Activated CD4-positive, alpha-beta memory T cell treated with anti-CD3 and anti-CD28 coated beads for 36 hours (primary cell): ENCODE results near the gene CXCL6. TPM values are rescaled to one million over a fixed set of nuclear protein-coding genes. Genes with fewer than 3 reads are reported as not detected.

ENCODE experiments used
- CTCF ChIA-PET: fragments of 350-600 bp; sonication (Branson Sonifier 250); formaldehyde crosslinking; loops from one replicate; lab custom pipeline; 2021; ENCODE audit warnings: antibody characterized with exemption, inconsistent platforms; lab: Charles Lee
- POLR2A ChIA-PET: fragments of 350-600 bp; sonication (Branson Sonifier 250); formaldehyde crosslinking; loops from one replicate; lab custom pipeline; 2021; ENCODE audit warnings: antibody characterized with exemption; lab: Charles Lee
- DNase-seq: peaks from one replicate; pipeline ENCODE4 v3.0.0-alpha.2; 2020
- H3K27ac Mint-ChIP-seq: one replicate; pipeline ENCODE4 v1.8.0; 2021; ENCODE audit warnings: mixed read lengths
- H3K27me3 Mint-ChIP-seq: one replicate; pipeline ENCODE4 v1.8.0; 2021; ENCODE audit warnings: mixed read lengths
- H3K36me3 Mint-ChIP-seq: one replicate; pipeline ENCODE4 v1.8.0; 2021; ENCODE audit warnings: mixed read lengths
- H3K4me1 Mint-ChIP-seq: one replicate; pipeline ENCODE4 v1.8.0; 2021; ENCODE audit warnings: low read depth, mixed read lengths
- H3K4me3 Mint-ChIP-seq: one replicate; pipeline ENCODE4 v1.8.0; 2021; ENCODE audit warnings: mild to moderate bottlenecking, mixed read lengths
- H3K9me3 Mint-ChIP-seq: one replicate; pipeline ENCODE4 v1.8.0; 2021; ENCODE audit warnings: mixed read lengths
- intact Hi-C: fragments of 100-400 bp; cut with micrococcal nuclease; formaldehyde crosslinking; loops from one replicate; pipeline ENCODE4 v1.15.1; 2023
- total RNA-seq, 2 experiments: library from RNA; stranded (reverse); gene quantifications; one replicate each; pipeline ENCODE4 v1.2.3, GENCODE V29; 2021

Gene CXCL6
- total RNA-seq, 2 experiments from 2014 or later = not detected

DNA sequence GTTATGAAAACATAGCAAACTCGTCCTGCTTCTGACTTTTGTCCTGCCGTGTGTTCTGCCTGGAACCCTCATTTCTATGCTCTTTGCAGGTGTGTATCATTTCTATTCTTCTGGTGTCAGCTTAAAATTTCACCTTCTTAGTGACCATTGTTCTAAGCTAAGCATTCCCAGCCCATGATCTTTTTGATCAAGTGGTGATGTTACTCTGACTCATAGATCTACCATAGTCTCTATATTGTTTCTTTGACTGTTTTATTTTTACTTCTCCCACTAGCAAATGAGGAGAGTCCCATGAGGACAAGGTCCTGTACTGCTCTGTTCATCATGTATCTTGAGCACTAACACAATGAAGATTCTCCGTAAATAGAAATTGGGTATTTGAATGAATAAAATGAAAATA, 14.1 kb upstream of the CXCL6 start:
- intact Hi-C loops = no loop called here

DNA sequence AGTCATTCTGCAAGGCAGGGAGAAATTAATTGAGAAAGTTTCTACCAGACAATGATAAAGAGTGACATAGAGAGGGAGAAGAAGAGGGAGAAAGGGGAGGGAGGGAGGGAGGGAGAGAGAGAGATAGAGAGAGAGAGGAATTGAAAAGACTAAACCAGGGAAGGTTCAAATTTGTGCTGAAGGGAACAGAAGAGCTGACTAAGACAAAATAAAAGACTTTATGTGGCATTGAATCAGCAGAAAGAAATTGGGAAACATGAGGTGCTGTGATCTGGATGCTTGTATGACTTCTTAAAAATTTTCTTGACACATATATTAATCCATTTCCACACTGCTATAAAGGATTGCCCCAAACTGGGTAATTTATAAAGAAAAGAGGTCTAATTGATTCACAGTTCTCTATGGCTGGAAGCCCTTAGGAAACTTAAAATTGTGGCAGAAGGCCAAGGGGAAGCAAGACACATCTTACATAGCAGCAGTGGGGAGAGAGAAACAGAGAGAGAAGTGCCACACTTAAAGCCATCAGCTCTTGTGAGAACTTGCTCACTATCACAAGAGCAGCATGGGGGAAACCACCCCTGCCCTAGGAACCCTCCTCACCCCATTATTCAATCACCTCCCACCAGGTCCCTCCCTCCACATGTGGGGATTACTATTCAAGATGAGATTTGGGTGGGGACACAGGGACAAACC, 13.5 kb upstream of the CXCL6 start:
- no peaks in the 10 kb centered on the region for H3K27me3 Mint-ChIP-seq
- DNase-seq = no peak
- ChIA-PET POLR2A (no interaction called here), CTCF (no interaction called here)
- no peak overlapping the region for H3K4me3 Mint-ChIP-seq
- H3K27ac Mint-ChIP-seq = no peak overlapping the region
- no peaks in the 10 kb centered on the region for H3K36me3 Mint-ChIP-seq
- intact Hi-C loops = no loop called here
- no peaks in the 10 kb centered on the region for H3K9me3 Mint-ChIP-seq
- H3K4me1 Mint-ChIP-seq = no peaks in the 10 kb centered on the region

More for the DNA sequence above, 14.1 kb upstream of the CXCL6 start:
- Mint-ChIP-seq H3K36me3 (no peaks in the 10 kb centered on the region), H3K9me3 (no peaks in the 10 kb centered on the region), H3K27me3 (no peaks in the 10 kb centered on the region), H3K4me1 (no peaks in the 10 kb centered on the region), H3K27ac (no peak overlapping the region), H3K4me3 (no peak overlapping the region)
- ChIA-PET CTCF (no interaction called here), POLR2A (no interaction called here)
- no peak for DNase-seq

DNA sequence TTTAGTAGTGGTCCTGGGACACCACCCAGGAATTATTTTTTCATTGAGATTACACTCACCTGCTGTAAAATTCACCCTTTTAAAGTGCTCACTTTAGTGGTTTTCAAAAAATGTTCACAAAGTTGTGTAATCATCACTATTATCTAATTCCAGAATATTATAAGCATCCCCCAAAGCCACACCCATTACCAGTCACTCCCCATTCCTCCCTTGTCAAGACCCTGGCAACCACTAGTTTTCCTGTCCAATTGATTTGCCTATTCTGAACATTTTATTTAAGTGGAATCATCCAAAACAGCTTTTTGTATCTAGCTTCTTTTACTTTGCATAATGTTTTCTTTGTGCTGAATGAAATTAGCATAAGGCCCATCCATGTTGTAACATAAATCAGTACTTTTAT, 12.7 kb upstream of the CXCL6 start:
- H3K4me3 Mint-ChIP-seq = no peak overlapping the region
- DNase-seq = no peak
- ChIA-PET POLR2A (no interaction called here), CTCF (no interaction called here)
- intact Hi-C loops = no loop called here
- no peaks in the 10 kb centered on the region for H3K9me3 Mint-ChIP-seq
- no peaks in the 10 kb centered on the region for H3K36me3 Mint-ChIP-seq
- H3K4me1 Mint-ChIP-seq = no peaks in the 10 kb centered on the region
- no peak overlapping the region for H3K27ac Mint-ChIP-seq
- H3K27me3 Mint-ChIP-seq = no peaks in the 10 kb centered on the region

DNA sequence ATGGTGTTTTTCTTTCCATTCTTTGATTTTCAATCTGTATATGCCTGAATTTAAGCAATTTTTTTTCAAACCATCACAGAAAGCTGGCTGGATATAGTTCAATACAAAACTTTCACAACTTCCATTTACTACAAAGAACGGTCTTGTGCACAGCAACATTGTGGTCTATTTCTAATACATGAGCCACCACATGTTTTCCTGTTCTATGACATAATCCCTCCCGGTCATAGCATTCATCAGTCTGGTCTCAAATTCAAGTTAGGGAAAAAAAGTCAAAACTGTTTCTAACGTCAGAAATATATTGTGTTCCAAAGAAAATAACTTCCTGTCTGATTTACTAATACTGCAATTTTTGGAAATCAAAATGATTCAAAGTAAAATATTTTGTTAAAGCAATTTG, 7.5 kb upstream of the CXCL6 start:
- no peaks in the 10 kb centered on the region for H3K4me1 Mint-ChIP-seq
- POLR2A ChIA-PET = no interaction called here
- no peak overlapping the region for H3K4me3 Mint-ChIP-seq
- H3K27me3 Mint-ChIP-seq = no peaks in the 10 kb centered on the region
- no peak for DNase-seq
- CTCF ChIA-PET = no interaction called here
- no peaks in the 10 kb centered on the region for H3K9me3 Mint-ChIP-seq
- intact Hi-C loops = no loop called here
- H3K27ac Mint-ChIP-seq = no peak overlapping the region
- H3K36me3 Mint-ChIP-seq = no peaks in the 10 kb centered on the region

GRCh38 chr4:73831569-73831968, 4.9 kb upstream of the CXCL6 start:
- no peak for DNase-seq
- Mint-ChIP-seq H3K27ac (no peak overlapping the region), H3K4me1 (no peaks in the 10 kb centered on the region), H3K27me3 (no peaks in the 10 kb centered on the region), H3K36me3 (no peaks in the 10 kb centered on the region), H3K9me3 (no peaks in the 10 kb centered on the region), H3K4me3 (no peak overlapping the region)
- intact Hi-C loops = no loop called here
- POLR2A ChIA-PET = no interaction called here
- CTCF ChIA-PET = no interaction called here

DNA sequence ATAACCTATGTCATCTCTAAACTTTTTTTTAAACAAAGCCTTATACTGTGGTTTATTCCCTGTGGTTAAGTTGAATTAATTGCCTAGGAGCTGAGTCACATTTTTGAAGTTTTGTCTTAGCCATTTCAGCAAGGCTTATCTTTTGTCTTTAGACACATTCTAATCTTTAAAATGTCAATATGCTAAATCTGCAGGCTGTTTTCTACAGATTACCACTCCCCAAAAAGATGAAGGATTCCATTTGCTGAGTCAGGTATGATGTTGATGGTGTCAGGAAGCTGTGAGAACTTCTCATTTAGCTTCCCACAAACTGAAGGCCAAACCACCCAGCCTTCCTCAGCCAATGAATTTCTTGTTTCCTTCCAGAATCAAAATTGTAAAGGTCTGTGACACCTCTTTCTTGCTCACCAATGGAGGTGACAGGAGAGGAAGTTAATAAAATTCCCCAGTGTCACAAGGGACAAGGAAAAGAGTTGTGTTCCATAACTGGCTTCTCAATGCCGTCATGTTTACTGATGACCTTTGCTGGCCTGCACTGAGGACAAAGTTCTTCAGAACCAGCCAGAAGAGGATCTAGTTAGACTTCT, 3.7 kb upstream of the CXCL6 start:
- no peak overlapping the region for H3K27ac Mint-ChIP-seq
- no peaks in the 10 kb centered on the region for H3K9me3 Mint-ChIP-seq
- H3K4me3 Mint-ChIP-seq = no peak overlapping the region
- H3K4me1 Mint-ChIP-seq = no peaks in the 10 kb centered on the region
- no peaks in the 10 kb centered on the region for H3K27me3 Mint-ChIP-seq
- intact Hi-C loops = no loop called here
- POLR2A ChIA-PET = no interaction called here
- no peak for DNase-seq
- no peaks in the 10 kb centered on the region for H3K36me3 Mint-ChIP-seq
- CTCF ChIA-PET = no interaction called here

DNA sequence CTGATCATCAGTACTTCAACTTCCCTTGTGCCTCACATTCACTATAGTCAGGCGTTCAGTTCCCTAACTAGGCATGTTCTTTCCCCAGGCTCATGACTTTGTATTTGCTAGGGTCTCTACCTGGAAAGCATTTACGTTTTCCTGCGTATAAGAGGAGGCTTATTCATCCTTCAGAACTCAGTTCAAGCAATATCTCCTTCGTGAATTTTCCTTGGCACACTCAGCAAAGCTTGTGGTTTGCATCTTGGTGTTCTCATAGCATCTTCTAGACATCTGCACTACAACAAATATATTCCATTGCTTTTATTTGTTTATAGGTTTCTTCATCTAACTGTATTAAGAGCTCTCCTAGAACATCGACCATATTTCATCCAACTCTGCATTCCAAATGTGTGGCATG, 2.6 kb downstream of the CXCL6 start:
- ChIA-PET POLR2A (no interaction called here), CTCF (no interaction called here)
- DNase-seq = no peak
- Mint-ChIP-seq H3K27ac (no peak overlapping the region), H3K27me3 (no peaks in the 10 kb centered on the region), H3K4me3 (no peak overlapping the region), H3K4me1 (no peaks in the 10 kb centered on the region), H3K36me3 (no peaks in the 10 kb centered on the region), H3K9me3 (no peaks in the 10 kb centered on the region)
- intact Hi-C loops = no loop called here

DNA sequence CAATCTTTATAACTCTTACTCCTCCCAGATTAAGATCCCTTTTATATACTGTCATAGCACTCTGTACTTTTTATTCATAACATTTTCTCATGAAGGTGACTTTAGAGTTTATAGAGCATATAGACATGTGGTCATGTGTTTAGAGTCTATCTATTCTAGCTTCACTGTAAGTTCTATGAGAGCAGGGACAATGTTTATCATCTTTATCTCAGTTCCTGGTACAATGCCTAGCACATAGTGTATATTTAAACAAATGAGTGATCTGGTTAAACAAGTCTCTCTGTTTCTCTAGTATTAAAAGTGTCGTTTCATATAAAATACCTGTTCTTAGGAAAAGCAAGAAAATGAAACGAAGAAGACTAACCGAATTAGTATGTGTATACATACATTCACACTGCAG, 3.2 kb downstream of the CXCL6 start:
- DNase-seq = no peak
- Mint-ChIP-seq H3K36me3 (no peaks in the 10 kb centered on the region), H3K27me3 (no peaks in the 10 kb centered on the region), H3K9me3 (no peaks in the 10 kb centered on the region), H3K4me1 (no peaks in the 10 kb centered on the region), H3K27ac (no peak overlapping the region), H3K4me3 (no peak overlapping the region)
- intact Hi-C loops = no loop called here
- ChIA-PET CTCF (no interaction called here), POLR2A (no interaction called here)

GRCh38 chr4:73841243-73841925, 4.9 kb downstream of the CXCL6 start:
- POLR2A ChIA-PET = no interaction called here
- no peaks in the 10 kb centered on the region for H3K36me3 Mint-ChIP-seq
- CTCF ChIA-PET = no interaction called here
- H3K4me1 Mint-ChIP-seq = no peaks in the 10 kb centered on the region
- H3K27me3 Mint-ChIP-seq = no peaks in the 10 kb centered on the region
- intact Hi-C loops = no loop called here
- no peak overlapping the region for H3K27ac Mint-ChIP-seq
- peaks cover 3% of the 10 kb centered on the region for H3K9me3 Mint-ChIP-seq
- no peak overlapping the region for H3K4me3 Mint-ChIP-seq
- DNase-seq = no peak

DNA sequence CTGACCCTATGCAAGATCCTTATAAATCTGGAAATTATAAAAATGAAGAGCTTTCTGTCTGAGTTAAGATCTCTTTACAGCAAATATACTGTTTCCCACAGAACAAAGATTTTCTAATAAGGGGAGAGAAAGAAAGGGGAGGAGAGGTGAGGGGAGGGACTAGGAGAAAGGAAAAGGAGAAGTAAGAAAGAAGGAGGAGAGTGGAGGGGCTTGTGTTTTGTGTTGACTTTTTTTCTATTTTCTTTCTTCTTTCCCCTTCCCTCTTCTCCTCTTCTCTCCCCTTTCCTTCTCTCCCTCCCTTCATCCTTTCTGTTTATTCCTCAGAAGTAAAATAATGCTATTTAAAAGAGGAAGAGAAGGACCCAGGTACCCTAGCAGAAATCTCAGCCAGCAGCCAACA, 6.2 kb downstream of the CXCL6 start:
- CTCF ChIA-PET = no interaction called here
- H3K9me3 Mint-ChIP-seq = peaks cover 3% of the 10 kb centered on the region
- POLR2A ChIA-PET = no interaction called here
- H3K27ac Mint-ChIP-seq = no peak overlapping the region
- intact Hi-C loops = no loop called here
- H3K4me1 Mint-ChIP-seq = no peaks in the 10 kb centered on the region
- H3K4me3 Mint-ChIP-seq = no peak overlapping the region
- H3K36me3 Mint-ChIP-seq = no peaks in the 10 kb centered on the region
- DNase-seq = no peak
- H3K27me3 Mint-ChIP-seq = no peaks in the 10 kb centered on the region

DNA sequence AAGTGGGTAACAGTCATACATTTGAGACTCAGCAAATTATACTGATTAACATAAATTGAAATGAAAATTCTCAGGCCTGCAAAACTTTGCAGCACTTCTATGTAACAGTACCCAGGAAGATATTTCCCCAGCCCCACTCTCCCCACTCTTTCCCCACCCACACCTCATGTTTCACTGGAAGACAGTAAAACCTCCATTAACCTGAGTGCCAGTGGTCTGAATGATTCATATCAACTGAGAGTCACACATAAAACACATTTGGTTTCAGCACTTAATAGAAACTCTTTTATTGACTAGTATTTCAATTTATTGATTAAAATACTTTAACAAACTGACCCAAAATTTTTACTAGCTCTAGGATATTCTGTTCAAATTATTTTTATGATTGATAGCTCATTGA, 6.9 kb downstream of the CXCL6 start:
- H3K27me3 Mint-ChIP-seq = no peaks in the 10 kb centered on the region
- ChIA-PET CTCF (no interaction called here), POLR2A (no interaction called here)
- no peaks in the 10 kb centered on the region for H3K4me1 Mint-ChIP-seq
- no peak overlapping the region for H3K4me3 Mint-ChIP-seq
- intact Hi-C loops = no loop called here
- H3K9me3 Mint-ChIP-seq = peaks cover 3% of the 10 kb centered on the region
- DNase-seq = no peak
- H3K27ac Mint-ChIP-seq = no peak overlapping the region
- no peaks in the 10 kb centered on the region for H3K36me3 Mint-ChIP-seq

GRCh38 chr4:73844345-73844744, 7.9 kb downstream of the CXCL6 start:
- Mint-ChIP-seq H3K27me3 (no peaks in the 10 kb centered on the region), H3K27ac (no peak overlapping the region), H3K36me3 (no peaks in the 10 kb centered on the region), H3K9me3 (peaks cover 3% of the 10 kb centered on the region), H3K4me1 (no peaks in the 10 kb centered on the region), H3K4me3 (no peak overlapping the region)
- CTCF ChIA-PET = no interaction called here
- POLR2A ChIA-PET = no interaction called here
- intact Hi-C loops = no loop called here
- DNase-seq = no peak

- Mint-ChIP-seq H3K36me3 (no peaks in the 10 kb centered on the region), H3K27me3 (no peaks in the 10 kb centered on the region), H3K9me3 (peaks cover 3% of the 10 kb centered on the region), H3K27ac (no peak overlapping the region), H3K4me3 (no peak overlapping the region), H3K4me1 (no peaks in the 10 kb centered on the region)
- DNase-seq = no peak
- CTCF ChIA-PET = no interaction called here
- POLR2A ChIA-PET = no interaction called here
- intact Hi-C loops = no loop called here
Measured at GRCh38 chr4:73844806-73845205, 8.3 kb downstream of the CXCL6 start.
